Adrenal gland (tissue), 19 donors: ENCODE data around the gene ZCRB1. TPM values are rescaled to one million over a fixed set of nuclear protein-coding genes. Genes with fewer than 3 reads are reported as not detected.
A peak's percentile ranks its signal among the peaks of the same experiment; 100 is the strongest.

ENCODE experiments used
- DNase-seq, 7 donors: peaks; one replicate each; pipeline ENCODE4 v3.0.0-alpha.2; 2019 to 2020
- H3K27ac ChIP-seq, 5 donors: fragments of 200-600 bp; sonication (generic) in 4 of 5; 1 replicate in 3 of 5; 2 replicates in 2 of 5; pipeline versions ENCODE4 v1.5.1 to v1.8.0; 2016 to 2020; ENCODE audit warnings: mild to moderate bottlenecking in 1 of 5
- H3K27me3 ChIP-seq: fragments of 200-600 bp; 2 replicates; pipeline ENCODE4 v1.8.0; 2021
- H3K36me3 ChIP-seq, 2 donors: fragments of 200-600 bp; replicated peaks in 1 of 2; 1 replicate in 1 of 2; 2 replicates in 1 of 2; pipeline versions ENCODE4 v1.5.1 to v1.8.0; 2018 to 2022
- H3K4me1 ChIP-seq, 2 donors: fragments of 200-600 bp; replicated peaks in 1 of 2; 1 replicate in 1 of 2; 2 replicates in 1 of 2; pipeline versions ENCODE4 v1.5.1 to v1.8.0; 2018 to 2021
- H3K4me3 ChIP-seq, 4 donors: fragments of 200-600 bp; sonication (generic) in 3 of 4; one replicate each; pipeline ENCODE4 v1.5.1; 2016 to 2018
- H3K9me3 ChIP-seq, 3 donors: fragments of 200-600 bp; sonication (generic) in 1 of 3; replicated peaks in 1 of 3; 1 replicate in 2 of 3; 2 replicates in 1 of 3; pipeline versions ENCODE4 v1.5.1 to v1.8.0; 2016 to 2021
- POLR2A ChIP-seq, 2 donors: fragments of 450-650 bp; IDR thresholded peaks; one replicate each; pipeline ENCODE4 v1.6.1; 2017; ENCODE audit warnings: antibody characterized with exemption in 2 of 2, mild to moderate bottlenecking in 2 of 2, moderate library complexity in 1 of 2
- WGBS, 4 donors: extraction: QIAGEN DNeasy Blood & Tissue Kit in 2 of 4; methylation state at CpG; one replicate each; pipeline versions ENCODE4 v1.1.5 to v1.1.7; 2013 to 2017; 5-methylcytosine and 5-hydroxymethylcytosine counted together
- intact Hi-C, 2 donors: fragments of 100-400 bp; cut with DNase I; formaldehyde crosslinking; loops; one replicate each; pipeline versions ENCODE4 v1.14.1 to v1.15.0; 2022 to 2023
- long read RNA-seq, 10 donors: library from polyadenylated mRNA in 3 of 10; unstranded in 2 of 10; stranded (forward) in 1 of 10; transcript quantifications; one replicate each; pipeline ENCODE4 v2.0.0 and lab custom pipeline, GENCODE V29; 2021 to 2026
- polyA plus RNA-seq, 3 donors: library from polyadenylated mRNA; stranded (reverse); fragments of 200-250 nt in 2 of 3; fragments of 350-450 nt in 1 of 3; fragmentation: Illumina TruSeq in 1 of 3; extraction: RNeasy Lipid Tissue Mini Kit (QIAGEN cat#74804) in 1 of 3; gene quantifications; one replicate each; pipeline ENCODE4 v1.2.3, GENCODE V29; 2013 to 2014
- total RNA-seq, 9 donors: library from RNA; depleted of rRNA in 4 of 9; stranded (reverse); fragments of >200 nt in 4 of 9; fragments of 120-200 nt in 1 of 9; fragmentation: NEBNext Ultra II Directional in 1 of 9; extraction: Animal tissue kit (Norgen Biotek cat#: 25700) in 1 of 9; gene quantifications; one replicate each; pipeline versions ENCODE4 v1.1.0 to v1.2.4, GENCODE V29; 2013 to 2023
- TF ChIP-seq, protein P1 (sequence below), 6 experiments: fragments of 450-650 bp in 4 of 6; fragments of 200-600 bp in 2 of 6; sonication (generic) in 1 of 6; IDR thresholded peaks; 1 replicate in 5 of 6; 2 replicates in 1 of 6; pipeline versions ENCODE4 v1.5.1 to v1.8.0; 2016 to 2021; ENCODE audit warnings: antibody characterized with exemption in 6 of 6, mild to moderate bottlenecking in 2 of 6, moderate library complexity in 1 of 6
- donor health status: healthy with polysubstance abuse.
- donor health status: Bipolar disorder and iron deficiency.
- donor health status: DM: yes; HTN: yes; CAD: no.
- donor health status: DM: no; HTN: no; CAD: no.
- donor health status: DM: no; HTN: no; CAD: no.
- donor health status: DM: yes; HTN: yes; CAD: no.

Gene ZCRB1, protein sequence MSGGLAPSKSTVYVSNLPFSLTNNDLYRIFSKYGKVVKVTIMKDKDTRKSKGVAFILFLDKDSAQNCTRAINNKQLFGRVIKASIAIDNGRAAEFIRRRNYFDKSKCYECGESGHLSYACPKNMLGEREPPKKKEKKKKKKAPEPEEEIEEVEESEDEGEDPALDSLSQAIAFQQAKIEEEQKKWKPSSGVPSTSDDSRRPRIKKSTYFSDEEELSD
- total RNA-seq (10 to 100 TPM; 23.5 to 65.2 (median 51.8) TPM), polyA plus RNA-seq (100 to 1,000 TPM in 1 of 3 donors, 10 to 100 TPM in 2; 73.3 to 110 (median 95.9) TPM)
- long read RNA-seq, donor 1, transcript ZCRB1-201 (8 exons, 1,827 nt): major isoform, 20 of 172 reads
- long read RNA-seq, donor 1, partial matches to known transcripts: 123 of 172 reads
- long read RNA-seq, donor 1, other reads (novel, unspliced or antisense): 27 of 172 reads
- long read RNA-seq, donor 2, transcript ZCRB1-201 (8 exons, 1,827 nt): major isoform, 15 of 25 reads
- long read RNA-seq, donor 2, partial matches to known transcripts: 10 of 25 reads
- long read RNA-seq, donor 2, other reads (novel, unspliced or antisense): 0 of 25 reads
- long read RNA-seq, donor 3, transcript ZCRB1-201 (8 exons, 1,827 nt): major isoform, 20 of 21 reads
- long read RNA-seq, donor 3, partial matches to known transcripts: 0 of 21 reads
- long read RNA-seq, donor 3, other reads (novel, unspliced or antisense): 0 of 21 reads
- long read RNA-seq, donor 4, transcript ZCRB1-201 (8 exons, 1,827 nt): major isoform, 12 of 51 reads
- long read RNA-seq, donor 4, partial matches to known transcripts: 37 of 51 reads
- long read RNA-seq, donor 4, other reads (novel, unspliced or antisense): 2 of 51 reads
- long read RNA-seq, donor 5, transcript ZCRB1-201 (8 exons, 1,827 nt): major isoform, 57 of 69 reads
- long read RNA-seq, donor 5, partial matches to known transcripts: 8 of 69 reads
- long read RNA-seq, donor 5, other reads (novel, unspliced or antisense): 3 of 69 reads
- long read RNA-seq, donor 6, transcript ZCRB1-201 (8 exons, 1,827 nt): major isoform, 14 of 56 reads
- long read RNA-seq, donor 6, partial matches to known transcripts: 40 of 56 reads
- long read RNA-seq, donor 6, other reads (novel, unspliced or antisense): 2 of 56 reads
- long read RNA-seq, donor 7, transcript ZCRB1-201 (8 exons, 1,827 nt): major isoform, 10 of 21 reads
- long read RNA-seq, donor 7, partial matches to known transcripts: 11 of 21 reads
- long read RNA-seq, donor 7, other reads (novel, unspliced or antisense): 0 of 21 reads
- long read RNA-seq, donor 8, transcript ZCRB1-201 (8 exons, 1,827 nt): major isoform, 23 of 147 reads
- long read RNA-seq, donor 8, partial matches to known transcripts: 97 of 147 reads
- long read RNA-seq, donor 8, other reads (novel, unspliced or antisense): 27 of 147 reads
- long read RNA-seq, donor 9, transcript ZCRB1-201 (8 exons, 1,827 nt): major isoform, 10 of 20 reads
- long read RNA-seq, donor 9, partial matches to known transcripts: 10 of 20 reads
- long read RNA-seq, donor 9, other reads (novel, unspliced or antisense): 0 of 20 reads
- long read RNA-seq, donor 10, transcript ZCRB1-201 (8 exons, 1,827 nt): major isoform, 11 of 72 reads
- long read RNA-seq, donor 10, partial matches to known transcripts: 44 of 72 reads
- long read RNA-seq, donor 10, other reads (novel, unspliced or antisense): 17 of 72 reads

DNA sequence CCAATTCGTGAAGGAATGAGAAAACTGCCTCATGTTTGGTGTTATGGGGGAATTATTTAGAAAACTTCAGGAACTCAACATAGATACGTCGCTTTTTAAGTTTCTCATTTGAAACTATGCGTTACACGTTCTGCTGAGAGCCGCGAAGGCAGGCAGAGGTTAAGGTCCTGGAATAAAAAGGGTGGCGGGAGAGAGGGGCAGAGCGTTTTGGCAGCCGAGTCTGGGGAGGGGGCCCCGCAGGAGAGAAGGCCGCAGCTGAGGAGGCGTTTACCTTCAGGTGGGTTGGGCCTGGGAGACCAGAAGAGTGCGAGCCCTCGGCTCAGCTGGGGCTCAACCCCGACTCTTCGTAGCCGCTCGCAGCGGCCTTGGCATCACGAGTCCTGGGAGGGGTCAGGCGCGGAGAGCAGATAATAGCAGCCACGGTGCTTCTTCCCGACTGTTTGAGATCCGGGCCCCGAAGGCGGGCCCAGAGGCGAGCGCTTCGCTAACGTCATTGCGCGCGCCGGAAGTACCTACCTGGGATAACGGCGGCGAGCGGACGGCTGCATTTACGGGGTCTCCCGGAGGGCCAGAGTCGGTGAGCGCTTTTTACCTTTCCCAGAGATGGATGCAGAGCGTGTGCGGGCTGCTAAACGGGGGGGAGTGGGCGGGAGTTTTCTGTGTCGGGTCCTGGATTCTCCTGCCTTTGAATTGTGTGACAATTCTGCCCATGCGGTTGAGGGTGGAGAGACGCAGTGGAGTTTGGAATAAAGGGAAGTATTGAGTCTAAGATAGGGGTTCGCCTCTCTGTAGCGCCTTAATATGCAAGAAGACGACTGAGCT is at the start of gene ZCRB1, which contains the start of gene PPHLN1:
Gene ZCRB1 (minus strand): TSS at position 442 of the 822 bp plus-strand sequence. CDS start 1,992 bp downstream, outside the sequence.
Gene PPHLN1 (plus strand): TSS at position 515 of the 822 bp plus-strand sequence. CDS start 9,736 bp downstream, outside the sequence.
- intact Hi-C loops: loop anchor here (10.0 kb wide), 1 partner anchor 91 kb away; the partner anchor contains the start of gene YAF2 (in 2 of the 2)

DNA sequence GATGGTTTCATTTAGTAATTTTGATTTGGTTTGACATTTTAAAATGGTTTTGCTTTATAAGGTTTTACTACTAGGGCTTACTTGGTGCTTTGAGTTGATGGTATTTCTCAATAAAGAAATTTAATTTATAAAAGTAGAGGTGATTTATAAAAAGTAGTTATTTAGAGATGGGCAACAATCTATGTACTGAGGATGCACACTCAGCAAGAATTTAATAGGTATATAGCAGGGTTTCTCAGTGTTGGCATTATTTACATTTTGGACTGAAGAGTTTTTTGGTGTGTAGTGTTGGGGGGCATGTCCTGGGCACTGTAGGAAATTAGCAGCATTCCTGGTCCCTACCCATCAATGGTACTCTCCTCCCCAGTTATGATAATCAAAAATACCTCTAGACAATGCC is 47.8 kb upstream of the ZCRB1 start:
- Histone ChIP-seq H3K36me3 (peaks cover 0 to 3% of the 10 kb centered on the region in 2 donors), H3K4me3 (no peak overlapping the region), H3K27ac (no peak overlapping the region), H3K27me3 (no peaks in the 10 kb centered on the region), H3K4me1 (no peaks in the 10 kb centered on the region), H3K9me3 (no peaks in the 10 kb centered on the region)
- no peak for DNase-seq
- TF ChIP-seq, protein P1, sequence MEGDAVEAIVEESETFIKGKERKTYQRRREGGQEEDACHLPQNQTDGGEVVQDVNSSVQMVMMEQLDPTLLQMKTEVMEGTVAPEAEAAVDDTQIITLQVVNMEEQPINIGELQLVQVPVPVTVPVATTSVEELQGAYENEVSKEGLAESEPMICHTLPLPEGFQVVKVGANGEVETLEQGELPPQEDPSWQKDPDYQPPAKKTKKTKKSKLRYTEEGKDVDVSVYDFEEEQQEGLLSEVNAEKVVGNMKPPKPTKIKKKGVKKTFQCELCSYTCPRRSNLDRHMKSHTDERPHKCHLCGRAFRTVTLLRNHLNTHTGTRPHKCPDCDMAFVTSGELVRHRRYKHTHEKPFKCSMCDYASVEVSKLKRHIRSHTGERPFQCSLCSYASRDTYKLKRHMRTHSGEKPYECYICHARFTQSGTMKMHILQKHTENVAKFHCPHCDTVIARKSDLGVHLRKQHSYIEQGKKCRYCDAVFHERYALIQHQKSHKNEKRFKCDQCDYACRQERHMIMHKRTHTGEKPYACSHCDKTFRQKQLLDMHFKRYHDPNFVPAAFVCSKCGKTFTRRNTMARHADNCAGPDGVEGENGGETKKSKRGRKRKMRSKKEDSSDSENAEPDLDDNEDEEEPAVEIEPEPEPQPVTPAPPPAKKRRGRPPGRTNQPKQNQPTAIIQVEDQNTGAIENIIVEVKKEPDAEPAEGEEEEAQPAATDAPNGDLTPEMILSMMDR (IDR thresholded peaks at IDR 0.05): no peak
- TF ChIP-seq POLR2A (IDR thresholded peaks at IDR 0.05): no peak
- intact Hi-C loops: no loop called here

More for the DNA sequence above, at the start of gene ZCRB1, which contains the start of gene PPHLN1:
- TF ChIP-seq, protein P1 (IDR thresholded peaks at IDR 0.05): peak in 1 of 6 experiments; percentile 26
- TF ChIP-seq POLR2A (IDR thresholded peaks at IDR 0.05): peak; percentile 29 to 85
- peak; percentile 85 to 92 (median 90) for DNase-seq
- Histone ChIP-seq H3K9me3 (no peaks in the 10 kb centered on the region), H3K4me3 (peak within 1 kb of the TSS; percentile 17 to 89 (median 48)), H3K36me3 (peaks cover 0 to 18% of the 10 kb centered on the region in 2 donors), H3K27me3 (no peaks in the 10 kb centered on the region), H3K27ac (peak within 1 kb of the TSS in 4 of 5 donors; percentile 70 to 88 (median 80)), H3K4me1 (peaks cover 10 to 35% of the 10 kb centered on the region in 2 donors)
- WGBS, 4 donors: 0 to 1% (median 0%) methylated on average over 28 to 55 of the region's 55 CpGs

DNA sequence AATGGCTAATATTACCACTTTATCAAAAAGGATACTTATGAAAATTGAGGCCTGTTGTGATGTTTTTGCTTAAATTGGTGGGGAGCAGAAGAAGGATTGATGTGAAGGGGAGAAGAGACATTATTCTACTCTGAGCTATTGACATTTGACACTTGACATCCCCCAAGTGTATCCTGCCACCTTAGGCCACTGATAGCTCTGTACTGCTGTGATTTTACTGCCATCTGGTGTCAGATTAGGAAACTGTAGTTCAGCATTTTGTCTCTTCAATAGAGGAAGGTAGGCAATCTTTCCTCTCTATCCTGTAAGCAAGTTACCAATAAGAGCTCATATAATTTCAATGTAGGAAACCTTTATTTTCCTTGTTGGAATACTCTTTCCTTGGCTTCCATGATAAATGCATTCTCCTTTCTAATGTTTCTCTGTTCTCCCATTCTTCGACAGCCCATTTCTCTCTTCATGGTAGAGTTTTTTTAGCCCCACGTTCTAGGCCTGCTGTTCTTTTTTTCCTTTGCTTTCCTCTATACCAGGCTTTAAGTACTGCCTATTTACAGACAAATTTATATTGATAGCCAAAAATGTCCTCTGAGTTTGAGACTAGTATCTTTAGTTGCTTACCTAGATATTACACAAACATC is 46.4 kb upstream of the ZCRB1 start:
- H3K27ac ChIP-seq: no peak overlapping the region

More for the DNA sequence above, 46.4 kb upstream of the ZCRB1 start:
- TF ChIP-seq POLR2A (IDR thresholded peaks at IDR 0.05): no peak
- TF ChIP-seq, protein P1 (IDR thresholded peaks at IDR 0.05): peak; percentile 49 to 79 (median 68)
- intact Hi-C loops: no loop called here
- Histone ChIP-seq H3K4me3 (no peak overlapping the region), H3K36me3 (peaks cover 0 to 3% of the 10 kb centered on the region in 2 donors), H3K27me3 (no peaks in the 10 kb centered on the region), H3K9me3 (no peaks in the 10 kb centered on the region), H3K4me1 (no peaks in the 10 kb centered on the region)
- DNase-seq: peak in 2 of 7 donors; percentile 15 to 25
- WGBS, 4 donors: 88 to 93% (median 90%) methylated on average over 2 of the region's 2 CpGs
